CD14-positive monocyte (primary cell): ENCODE data around the gene TNN. TPM values are rescaled to one million over a fixed set of nuclear protein-coding genes. Genes with fewer than 3 reads are reported as not detected.
"Not testable (repeated sequence)": the region's sequence is repeated elsewhere in the genome, so short reads cannot be mapped to it uniquely, and the experiment has no call there.

Experiments used
- DNase-seq, 3 donors: peaks; one replicate each; pipeline ENCODE4 v3.0.0-alpha.2; 2011 to 2022
- H2AFZ ChIP-seq: 2 replicates; pipeline ENCODE4 v1.6.0; 2012; ENCODE audit warnings: mild to moderate bottlenecking, low read depth, low read length, inconsistent platforms; ENCODE audit not compliant: insufficient read depth, poor library complexity, severe bottlenecking
- H3K27ac ChIP-seq, 2 donors: 1 replicate in 1 of 2; 2 replicates in 1 of 2; pipeline ENCODE4 v1.5.1; 2012 to 2013; ENCODE audit warnings: low read length in 2 of 2, control low read depth in 1 of 2, inconsistent platforms in 1 of 2, low read depth in 1 of 2, mild to moderate bottlenecking in 1 of 2
- H3K27me3 ChIP-seq, 2 donors: one replicate each; pipeline versions ENCODE4 v1.6.0 to v1.6.1; 2011 to 2013; ENCODE audit warnings: low read length in 2 of 2; ENCODE audit not compliant: control insufficient read depth in 2 of 2, insufficient read depth in 2 of 2
- H3K36me3 ChIP-seq, 2 donors: replicated peaks in 1 of 2; 1 replicate in 1 of 2; 2 replicates in 1 of 2; pipeline versions ENCODE4 v1.5.1 to v1.6.1; 2012 to 2013; ENCODE audit warnings: low read length in 2 of 2, control low read depth in 1 of 2, inconsistent platforms in 1 of 2, mild to moderate bottlenecking in 1 of 2; ENCODE audit not compliant: insufficient read depth in 2 of 2, control insufficient read depth in 1 of 2
- H3K4me1 ChIP-seq, 2 donors: 1 replicate in 1 of 2; 2 replicates in 1 of 2; pipeline versions ENCODE4 v1.5.1 to v1.6.1; 2012 to 2013; ENCODE audit warnings: low read length in 2 of 2, control low read depth in 1 of 2, inconsistent platforms in 1 of 2, mild to moderate bottlenecking in 1 of 2, moderate library complexity in 1 of 2; ENCODE audit not compliant: insufficient read depth in 2 of 2, control insufficient read depth in 1 of 2
- H3K4me2 ChIP-seq: replicated peaks from 2 replicates; pipeline ENCODE3; 2012; ENCODE audit warnings: low read length, moderate library complexity, mild to moderate bottlenecking; ENCODE audit not compliant: poor library complexity, severe bottlenecking; ENCODE audit errors: extremely low read depth
- H3K4me3 ChIP-seq, 3 experiments: fragments of 200-600 bp in 1 of 3; sonication (generic) in 1 of 3; replicated peaks in 1 of 3; 1 replicate in 2 of 3; 2 replicates in 1 of 3; pipeline ENCODE4 v1.5.1; 2011 to 2013; ENCODE audit warnings: low read length in 3 of 3, mild to moderate bottlenecking in 3 of 3, control low read depth in 2 of 3, low read depth in 2 of 3, inconsistent platforms in 1 of 3, moderate library complexity in 1 of 3
- H3K79me2 ChIP-seq: 2 replicates; pipeline ENCODE4 v1.6.0; 2012; ENCODE audit warnings: mild to moderate bottlenecking, control low read depth, inconsistent platforms, low read length, moderate library complexity; ENCODE audit not compliant: insufficient read depth
- H3K9ac ChIP-seq: 2 replicates; pipeline ENCODE4 v1.6.0; 2017; ENCODE audit warnings: low read length, mild to moderate bottlenecking; ENCODE audit not compliant: insufficient read depth, poor library complexity, severe bottlenecking
- H3K9me3 ChIP-seq, 2 donors: replicated peaks in 1 of 2; 1 replicate in 1 of 2; 2 replicates in 1 of 2; pipeline versions ENCODE4 v1.5.1 to v1.6.1; 2012 to 2013; ENCODE audit warnings: low read length in 2 of 2, control low read depth in 1 of 2; ENCODE audit not compliant: control insufficient read depth in 1 of 2, insufficient read depth in 1 of 2
- H4K20me1 ChIP-seq: 2 replicates; pipeline ENCODE4 v1.6.0; 2012; ENCODE audit warnings: mild to moderate bottlenecking, low read length, control low read depth, moderate library complexity; ENCODE audit not compliant: insufficient read depth
- H3K27ac Mint-ChIP-seq, 7 donors: one replicate each; pipeline ENCODE4 v1.8.0; 2020; ENCODE audit warnings: mild to moderate bottlenecking in 7 of 7, mixed read lengths in 7 of 7, moderate library complexity in 6 of 7, inconsistent platforms in 2 of 7
- H3K27me3 Mint-ChIP-seq, 3 donors: one replicate each; pipeline ENCODE4 v1.8.0; 2021 to 2022; ENCODE audit warnings: low read depth in 3 of 3, mild to moderate bottlenecking in 3 of 3, mixed read lengths in 3 of 3, moderate library complexity in 3 of 3, inconsistent platforms in 1 of 3
- H3K36me3 Mint-ChIP-seq, 2 donors: one replicate each; pipeline ENCODE4 v1.8.0; 2020; ENCODE audit warnings: mixed read lengths in 2 of 2, inconsistent platforms in 1 of 2, mild to moderate bottlenecking in 1 of 2
- H3K4me1 Mint-ChIP-seq: one replicate; pipeline ENCODE4 v1.8.0; 2020; ENCODE audit warnings: mild to moderate bottlenecking, mixed read lengths
- H3K4me3 Mint-ChIP-seq, 2 donors: one replicate each; pipeline ENCODE4 v1.8.0; 2020; ENCODE audit warnings: mild to moderate bottlenecking in 2 of 2, mixed read lengths in 2 of 2, moderate library complexity in 1 of 2
- H3K9me3 Mint-ChIP-seq, 7 donors: one replicate each; pipeline ENCODE4 v1.8.0; 2020 to 2022; ENCODE audit warnings: mixed read lengths in 7 of 7, mild to moderate bottlenecking in 6 of 7, moderate library complexity in 6 of 7, inconsistent platforms in 2 of 7
- CTCF ChIP-seq: fragments of 200-600 bp; IDR thresholded peaks from one replicate; pipeline ENCODE4 v1.8.0; 2022; ENCODE audit warnings: antibody characterized with exemption, mild to moderate bottlenecking
- WGBS: methylation state at CpG from one replicate; pipeline ENCODE4 v1.1.5; 2013; ENCODE audit warnings: missing lambda C conversion rate; ENCODE audit not compliant: insufficient coverage; 5-methylcytosine and 5-hydroxymethylcytosine counted together
- intact Hi-C, 2 donors: fragments of 100-400 bp; cut with micrococcal nuclease; formaldehyde crosslinking; loops; one replicate each; pipeline versions ENCODE4 v1.15.0 to v1.15.1; 2023
- polyA plus RNA-seq, 3 donors: library from polyadenylated mRNA; depleted of rRNA in 1 of 3; unstranded in 2 of 3; stranded (reverse) in 1 of 3; fragments of 300-500 nt in 2 of 3; fragments of >200 nt in 1 of 3; fragmentation: Illumina TruSeq in 2 of 3; gene quantifications; 1 replicate in 2 of 3; 2 replicates in 1 of 3; pipeline ENCODE4 v1.2.3, GENCODE V29; 2012 to 2021

TNN gene
- polyA plus RNA-seq, 3 donors: not detected

- peaks cover 22% of the 10 kb centered on the region for H3K4me1 Mint-ChIP-seq
- Histone ChIP-seq H3K27ac (peak overlapping the region in 1 of 2 donors; percentile 47), H3K4me3 (no peak overlapping the region), H3K36me3 (peaks cover 32 to 40% of the 10 kb centered on the region in 2 donors), H3K9me3 (no peaks in the 10 kb centered on the region), H3K4me2 (no peak overlapping the region), H4K20me1 (no peaks in the 10 kb centered on the region), H3K9ac (no peak overlapping the region), H3K27me3 (no peaks in the 10 kb centered on the region), H3K4me1 (peaks cover 16 to 17% of the 10 kb centered on the region in 2 donors), H2AFZ (no peak overlapping the region), H3K79me2 (peaks cover 37% of the 10 kb centered on the region)
- peak overlapping the region in 2 of 7 donors; percentile 52 to 81 for H3K27ac Mint-ChIP-seq
- H3K27me3 Mint-ChIP-seq: peaks cover 0 to 3% (median 1%) of the 10 kb centered on the region in 3 donors
- intact Hi-C loops: no loop called here
- DNase-seq: no peak
- peaks cover 34 to 43% of the 10 kb centered on the region in 2 donors for H3K36me3 Mint-ChIP-seq
- no peak overlapping the region for H3K4me3 Mint-ChIP-seq
- WGBS: no CpG with 5 or more reads among the region's 3 CpGs
- TF ChIP-seq CTCF: no peak
- H3K9me3 Mint-ChIP-seq: peaks cover 0 to 1% (median 0%) of the 10 kb centered on the region in 7 donors
Measured at GRCh38 chr1:175019524-175019923, 48.1 kb upstream of the TNN start.

- Histone ChIP-seq H4K20me1 (no peaks in the 10 kb centered on the region), H3K9ac (peak within 1 kb of the TSS; percentile 91), H3K27me3 (no peaks in the 10 kb centered on the region), H3K27ac (peak within 1 kb of the TSS; percentile 73 to 92), H2AFZ (peak within 1 kb of the TSS; percentile 97), H3K9me3 (no peaks in the 10 kb centered on the region), H3K79me2 (peaks cover 37% of the 10 kb centered on the region), H3K4me1 (peaks cover 16 to 17% of the 10 kb centered on the region in 2 donors), H3K4me2 (peak within 1 kb of the TSS; percentile 78), H3K36me3 (peaks cover under 1 to 2% of the 10 kb centered on the region in 2 donors), H3K4me3 (peak within 1 kb of the TSS; percentile 82 to 92 (median 89))
- Mint-ChIP-seq H3K4me3 (peak within 1 kb of the TSS; percentile 88 to 97), H3K27ac (peak within 1 kb of the TSS; percentile 90 to 97 (median 96)), H3K27me3 (peaks cover 0 to 1% (median 0%) of the 10 kb centered on the region in 3 donors), H3K9me3 (peaks cover 0 to 7% (median 0%) of the 10 kb centered on the region in 7 donors), H3K36me3 (peaks cover 6% of the 10 kb centered on the region in 2 donors), H3K4me1 (peaks cover 22% of the 10 kb centered on the region)
- no peak for TF ChIP-seq CTCF
- intact Hi-C loops: loop anchor here in 1 of 2 donors (2.0 kb wide), 1 partner anchor 24 kb away; the partner anchor contains the start of gene CACYBP
- peak; percentile 97 to 98 (median 97) for DNase-seq
- under 1% methylated on average over 28 of the region's 42 CpGs for WGBS
Measured at GRCh38 chr1:175023043-175023921, 44.4 kb upstream of the TNN start, which contains the start of gene MRPS14. MRPS14 (minus strand) TSS chr1:175023425; CDS start chr1:175023408, 17 bp downstream.

GRCh38 chr1:175023922-175024242 is 43.8 kb upstream of the TNN start:
- not testable (repeated sequence) for H3K36me3 ChIP-seq, H3K36me3 Mint-ChIP-seq, H3K27me3 ChIP-seq, H3K9me3 Mint-ChIP-seq, H3K9me3 ChIP-seq, H4K20me1 ChIP-seq, DNase-seq, H3K27me3 Mint-ChIP-seq
- peak overlapping the region; percentile 89 to 97 (median 95) for H3K27ac Mint-ChIP-seq
- Histone ChIP-seq H3K9ac (peak overlapping the region; percentile 91), H3K4me3 (peak overlapping the region; percentile 82 to 92 (median 89)), H3K4me1 (peaks cover 15 to 16% of the 10 kb centered on the region in 2 donors), H2AFZ (peak overlapping the region; percentile 97), H3K79me2 (peaks cover 34% of the 10 kb centered on the region), H3K4me2 (peak overlapping the region; percentile 78), H3K27ac (peak overlapping the region; percentile 73 to 92)
- peaks cover 20% of the 10 kb centered on the region for H3K4me1 Mint-ChIP-seq
- intact Hi-C loops: loop anchor here in 1 of 2 donors (2.0 kb wide), 1 partner anchor 25 kb away; the partner anchor contains the start of gene CACYBP
- H3K4me3 Mint-ChIP-seq: peak overlapping the region; percentile 88 to 97
- WGBS: 100% methylated on average over 2 of the region's 2 CpGs
